Measurements from ENCODE around the gene RHBDL2.
"Not testable (repeated sequence)": the region's sequence is repeated elsewhere in the genome, so short reads cannot be mapped to it uniquely, and the experiment has no call there.

DNA sequence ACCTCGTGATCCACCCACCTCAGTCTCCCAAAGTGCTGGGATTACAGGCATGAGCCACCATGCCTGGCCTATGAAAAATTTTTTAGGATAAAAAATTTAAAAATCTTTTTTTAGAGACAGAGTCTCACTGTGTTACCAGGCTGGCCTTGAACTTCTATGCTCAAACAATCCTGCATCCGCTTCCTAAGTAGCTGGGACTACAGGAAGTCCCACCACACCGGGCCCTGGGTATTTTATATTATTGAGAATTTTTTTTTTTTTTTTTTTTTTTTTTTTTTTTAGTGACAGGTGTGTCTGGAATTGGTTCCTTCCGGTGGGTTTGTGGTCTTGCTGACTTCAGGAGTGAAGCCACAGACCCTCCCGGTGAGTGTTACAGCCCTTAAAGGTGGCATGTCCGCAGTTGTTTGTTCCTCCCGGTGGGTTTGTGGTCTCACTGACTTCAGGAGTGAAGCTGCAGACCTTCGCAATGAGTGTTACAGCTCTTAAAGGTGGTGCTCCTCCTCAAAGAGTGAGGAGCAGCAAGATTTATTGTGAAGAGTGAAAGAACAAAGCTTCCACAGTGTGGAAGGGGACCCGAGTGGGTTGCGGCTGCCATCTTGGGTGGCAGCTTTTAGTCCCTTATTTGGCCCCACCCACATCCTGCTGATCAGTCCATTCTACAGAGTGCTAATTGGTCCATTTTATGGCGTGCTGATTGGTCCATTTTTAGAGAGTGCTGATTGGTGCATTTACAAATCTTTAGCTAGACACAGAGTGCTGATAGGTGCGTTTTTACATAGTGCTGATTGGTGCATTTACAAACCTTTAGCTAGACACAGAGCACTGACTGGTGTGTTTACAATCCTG is 36.0 kb upstream of the RHBDL2 start:
- not testable (repeated sequence) for TF ChIP-seq EZH2 (IDR thresholded peaks at IDR 0.05; ENCODE audit: borderline replicate concordance, low read depth, low read length, severe bottlenecking); POLR2A (IDR thresholded peaks at IDR 0.05; ENCODE audit: low read depth, low read length); POLR2AphosphoS5 (IDR thresholded peaks at IDR 0.05; ENCODE audit: insufficient read depth, low read depth, low read length); MYC (IDR thresholded peaks at IDR 0.05; ENCODE audit: low read depth, low read length); FOS (IDR thresholded peaks at IDR 0.05; ENCODE audit: borderline replicate concordance, insufficient read depth, low read length); JUN (IDR thresholded peaks at IDR 0.05; ENCODE audit: borderline replicate concordance, insufficient read depth, insufficient read length, low read depth); MAX (IDR thresholded peaks at IDR 0.05; ENCODE audit: insufficient read depth, insufficient read length)
- TF ChIP-seq, protein P1, sequence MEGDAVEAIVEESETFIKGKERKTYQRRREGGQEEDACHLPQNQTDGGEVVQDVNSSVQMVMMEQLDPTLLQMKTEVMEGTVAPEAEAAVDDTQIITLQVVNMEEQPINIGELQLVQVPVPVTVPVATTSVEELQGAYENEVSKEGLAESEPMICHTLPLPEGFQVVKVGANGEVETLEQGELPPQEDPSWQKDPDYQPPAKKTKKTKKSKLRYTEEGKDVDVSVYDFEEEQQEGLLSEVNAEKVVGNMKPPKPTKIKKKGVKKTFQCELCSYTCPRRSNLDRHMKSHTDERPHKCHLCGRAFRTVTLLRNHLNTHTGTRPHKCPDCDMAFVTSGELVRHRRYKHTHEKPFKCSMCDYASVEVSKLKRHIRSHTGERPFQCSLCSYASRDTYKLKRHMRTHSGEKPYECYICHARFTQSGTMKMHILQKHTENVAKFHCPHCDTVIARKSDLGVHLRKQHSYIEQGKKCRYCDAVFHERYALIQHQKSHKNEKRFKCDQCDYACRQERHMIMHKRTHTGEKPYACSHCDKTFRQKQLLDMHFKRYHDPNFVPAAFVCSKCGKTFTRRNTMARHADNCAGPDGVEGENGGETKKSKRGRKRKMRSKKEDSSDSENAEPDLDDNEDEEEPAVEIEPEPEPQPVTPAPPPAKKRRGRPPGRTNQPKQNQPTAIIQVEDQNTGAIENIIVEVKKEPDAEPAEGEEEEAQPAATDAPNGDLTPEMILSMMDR (IDR thresholded peaks at IDR 0.05; ENCODE audit: extremely low read depth in 1 of 2, insufficient read depth in 1 of 2, low read depth in 1 of 2, low read length in 2 of 2), result not testable (repeated sequence)
